Gastrocnemius medialis (tissue), 4 donors: Measurements from ENCODE around the gene FKBP5.

Experiments used
- POLR2A ChIP-seq, 2 donors: fragments of 450-650 bp; IDR thresholded peaks; one replicate each; pipeline ENCODE4 v1.6.1; 2017; ENCODE audit warnings: antibody characterized with exemption in 2 of 2, mild to moderate bottlenecking in 2 of 2, moderate library complexity in 2 of 2
- TF ChIP-seq, protein P1 (sequence below), 5 experiments: fragments of 450-650 bp in 3 of 5; fragments of 200-600 bp in 2 of 5; sonication (generic) in 2 of 5; IDR thresholded peaks in 4 of 5; conservative IDR thresholded peaks in 1 of 5; 1 replicate in 4 of 5; 2 replicates in 1 of 5; pipeline ENCODE4 v1.5.1; 2016 to 2019; ENCODE audit warnings: antibody characterized with exemption in 5 of 5, mild to moderate bottlenecking in 3 of 5, moderate library complexity in 3 of 5

DNA sequence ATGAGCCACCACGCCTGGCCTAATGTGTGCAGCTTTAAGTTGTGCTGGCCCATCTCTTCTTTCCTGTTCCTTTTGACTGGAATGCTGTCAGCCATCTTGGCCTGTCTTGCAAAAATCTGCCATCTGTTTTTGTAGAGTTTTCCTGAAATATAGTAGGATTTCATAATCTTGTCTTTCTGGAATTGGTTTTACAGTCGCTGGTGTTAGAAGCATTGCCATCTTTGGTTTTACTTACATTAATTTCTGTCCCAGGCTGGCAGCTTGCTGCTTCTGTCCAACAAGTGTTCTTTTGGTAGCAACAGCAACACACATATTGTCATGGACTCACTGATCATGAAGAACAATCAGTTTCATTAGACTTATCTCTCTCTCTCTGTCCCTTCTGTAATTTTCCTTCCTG, 146.9 kb downstream of the FKBP5 start:
- TF ChIP-seq POLR2A (IDR thresholded peaks at IDR 0.05) = no peak
- TF ChIP-seq, protein P1, sequence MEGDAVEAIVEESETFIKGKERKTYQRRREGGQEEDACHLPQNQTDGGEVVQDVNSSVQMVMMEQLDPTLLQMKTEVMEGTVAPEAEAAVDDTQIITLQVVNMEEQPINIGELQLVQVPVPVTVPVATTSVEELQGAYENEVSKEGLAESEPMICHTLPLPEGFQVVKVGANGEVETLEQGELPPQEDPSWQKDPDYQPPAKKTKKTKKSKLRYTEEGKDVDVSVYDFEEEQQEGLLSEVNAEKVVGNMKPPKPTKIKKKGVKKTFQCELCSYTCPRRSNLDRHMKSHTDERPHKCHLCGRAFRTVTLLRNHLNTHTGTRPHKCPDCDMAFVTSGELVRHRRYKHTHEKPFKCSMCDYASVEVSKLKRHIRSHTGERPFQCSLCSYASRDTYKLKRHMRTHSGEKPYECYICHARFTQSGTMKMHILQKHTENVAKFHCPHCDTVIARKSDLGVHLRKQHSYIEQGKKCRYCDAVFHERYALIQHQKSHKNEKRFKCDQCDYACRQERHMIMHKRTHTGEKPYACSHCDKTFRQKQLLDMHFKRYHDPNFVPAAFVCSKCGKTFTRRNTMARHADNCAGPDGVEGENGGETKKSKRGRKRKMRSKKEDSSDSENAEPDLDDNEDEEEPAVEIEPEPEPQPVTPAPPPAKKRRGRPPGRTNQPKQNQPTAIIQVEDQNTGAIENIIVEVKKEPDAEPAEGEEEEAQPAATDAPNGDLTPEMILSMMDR (IDR thresholded peaks at IDR 0.05 in 4 of 5, conservative IDR thresholded peaks at IDR 0.05 in 1 of 5) = no peak
